GM18502 (cell line): ENCODE measurements around the gene KBTBD13.

Source experiments
- ATAC-seq: cut with Tn5 transposase; IDR thresholded peaks from one replicate; pipeline ENCODE4 v1.9.1; 2021; ENCODE audit warnings: mild to moderate bottlenecking; ENCODE audit not compliant: unreplicated experiment, poor library complexity

Gene KBTBD13

DNA sequence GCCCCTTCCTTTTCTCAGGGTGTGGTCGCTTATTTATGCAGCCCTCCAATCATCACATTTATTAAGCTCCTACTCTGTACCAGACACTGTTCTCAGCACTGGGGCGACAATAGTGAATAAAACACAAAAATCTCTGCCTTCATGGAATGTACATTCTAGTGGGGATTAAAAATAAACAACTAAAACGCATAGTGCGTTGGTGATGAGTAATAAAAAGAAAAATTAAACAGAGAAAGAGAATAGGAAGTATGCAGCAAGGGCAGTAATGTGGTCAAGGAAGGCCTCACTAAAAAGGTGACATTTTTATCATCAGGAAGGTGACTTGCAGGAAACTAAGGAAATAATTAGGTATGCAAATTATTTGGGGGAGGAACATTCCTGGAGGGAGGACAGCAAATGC, 26.3 kb upstream of the KBTBD13 start:
- no peak for ATAC-seq

DNA sequence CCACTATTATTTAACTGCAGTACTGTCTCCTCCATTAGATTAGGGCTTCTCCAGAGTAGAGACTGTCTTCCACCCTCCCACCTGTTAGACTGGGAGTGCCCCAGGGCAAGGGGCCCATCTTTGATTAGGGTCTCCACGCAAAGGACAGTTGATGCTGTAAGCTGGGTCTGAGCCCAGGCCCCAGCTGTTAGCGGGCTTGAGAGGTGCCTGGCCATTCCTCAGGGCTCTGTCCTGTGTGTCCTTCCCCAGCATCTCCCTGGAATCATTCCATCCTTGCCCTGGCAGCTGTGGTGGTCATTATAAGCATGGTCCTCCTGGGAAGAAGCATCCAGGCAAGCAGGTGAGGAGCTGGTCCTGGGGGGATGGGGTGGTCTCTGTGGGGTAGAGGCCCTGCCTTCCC, 25.3 kb upstream of the KBTBD13 start:
- ATAC-seq = no peak

DNA sequence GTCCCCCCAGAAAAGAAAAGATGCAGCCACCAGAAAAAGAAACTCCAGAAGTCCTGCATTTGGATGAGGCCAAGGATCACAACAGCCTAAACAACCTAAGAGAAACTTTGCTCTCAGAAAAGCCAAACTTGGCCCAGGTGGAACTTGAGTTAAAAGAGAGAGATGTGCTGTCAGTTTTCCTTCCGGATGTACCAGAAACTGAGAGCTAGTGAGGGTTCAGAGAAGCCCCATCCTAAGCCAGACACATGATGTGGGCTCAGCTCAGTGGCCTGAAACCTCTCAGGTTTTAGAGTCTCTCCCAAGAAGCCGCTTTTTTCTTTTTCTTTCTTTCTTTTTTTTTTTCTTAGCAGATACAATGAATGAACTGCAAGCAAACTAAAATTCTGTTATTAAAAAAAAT, 23.6 kb upstream of the KBTBD13 start:
- no peak for ATAC-seq

DNA sequence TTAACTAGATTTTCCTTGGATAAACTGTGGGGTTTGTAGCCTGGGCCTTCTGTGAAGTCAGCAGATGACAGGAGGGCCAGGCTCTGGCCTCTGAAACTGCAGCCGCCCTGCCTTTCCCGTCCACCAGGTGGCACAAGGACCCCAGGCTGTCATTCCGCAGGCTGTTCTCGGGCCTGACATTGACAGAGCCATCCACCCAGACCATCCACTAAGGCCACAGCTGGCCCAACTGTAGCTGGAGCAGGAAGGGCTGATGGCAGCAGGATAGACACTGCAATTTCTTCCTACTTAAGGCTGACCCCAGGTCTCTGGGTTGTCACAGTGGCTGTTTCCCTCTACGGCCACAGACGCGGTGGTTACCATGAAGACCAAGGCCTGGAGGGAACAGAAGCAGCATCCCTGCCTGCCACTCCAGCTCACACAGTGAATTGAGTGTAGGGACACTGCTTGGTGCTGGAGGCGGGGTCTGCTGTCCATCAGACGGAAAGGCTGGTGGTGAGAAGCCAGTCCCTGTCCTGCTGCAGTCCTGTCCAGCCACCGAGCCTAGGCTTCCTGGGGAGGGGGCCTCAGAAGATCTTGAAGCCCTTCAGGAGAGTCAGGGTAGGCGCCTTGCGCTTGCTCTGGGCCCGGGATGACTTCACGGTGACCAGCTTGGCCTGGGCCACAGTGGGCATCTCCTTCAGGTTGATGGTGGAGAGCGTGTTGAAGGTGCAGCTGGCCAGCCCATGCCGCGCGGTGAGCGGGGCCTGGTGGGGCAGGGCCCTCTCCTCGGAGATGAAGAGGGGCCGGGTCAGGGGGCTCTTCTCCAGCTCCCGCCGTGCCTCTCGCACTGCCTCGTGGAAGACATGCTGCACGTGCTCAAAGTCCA, 22.0 kb upstream of the KBTBD13 start:
- ATAC-seq = no peak

DNA sequence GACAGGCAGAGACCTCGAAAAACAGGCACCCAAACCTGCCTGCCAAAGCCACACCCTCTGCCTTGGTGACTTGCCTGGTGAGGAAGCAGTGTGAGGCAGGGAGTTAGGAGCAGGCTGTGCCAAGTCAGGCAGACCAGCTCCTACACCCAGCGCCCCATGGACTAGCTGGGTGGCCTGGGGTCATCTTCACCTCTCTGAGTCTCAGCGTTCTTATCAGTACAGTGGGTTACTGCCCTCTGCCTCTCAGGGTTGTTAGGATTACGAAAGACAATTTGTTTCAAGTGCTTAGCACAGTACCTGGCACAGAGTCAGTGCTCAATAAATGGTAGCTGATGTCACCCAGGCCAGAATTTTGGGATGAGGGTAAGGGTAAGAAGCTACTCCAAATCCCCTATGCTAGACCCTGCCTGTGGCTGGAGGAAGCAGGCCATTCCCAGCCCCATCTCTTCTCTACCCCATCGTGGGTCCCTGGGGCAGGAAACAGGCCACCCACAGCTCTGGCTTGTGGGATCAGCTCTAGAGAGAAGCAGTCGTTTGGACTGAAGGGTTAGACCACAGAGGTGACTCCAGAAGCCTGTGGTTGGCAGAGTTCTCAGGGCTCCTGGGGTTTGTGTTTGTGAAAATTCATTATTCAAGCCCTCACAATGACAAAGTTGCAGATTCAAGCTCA, 21.2 kb upstream of the KBTBD13 start:
- no peak for ATAC-seq

DNA sequence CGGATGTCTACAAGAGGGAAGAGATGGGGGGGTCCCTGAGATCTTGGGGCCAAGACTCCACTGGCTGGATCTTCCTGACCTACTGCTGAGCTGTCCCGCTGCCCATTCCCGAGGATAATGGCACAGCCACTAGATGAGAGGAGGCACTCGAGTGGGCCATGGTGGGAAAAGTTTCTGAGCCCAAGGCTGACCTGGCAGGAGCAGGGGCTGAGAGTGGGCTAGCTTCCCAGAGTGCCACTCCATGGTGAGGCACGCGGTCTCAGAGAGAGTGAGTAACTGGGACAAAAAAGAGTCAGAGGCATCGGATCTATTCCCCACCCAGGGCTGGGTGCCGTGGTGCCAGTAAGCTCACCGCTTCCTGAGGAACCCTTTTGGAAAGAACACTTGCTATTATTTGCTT, 20.4 kb upstream of the KBTBD13 start:
- no peak for ATAC-seq

DNA sequence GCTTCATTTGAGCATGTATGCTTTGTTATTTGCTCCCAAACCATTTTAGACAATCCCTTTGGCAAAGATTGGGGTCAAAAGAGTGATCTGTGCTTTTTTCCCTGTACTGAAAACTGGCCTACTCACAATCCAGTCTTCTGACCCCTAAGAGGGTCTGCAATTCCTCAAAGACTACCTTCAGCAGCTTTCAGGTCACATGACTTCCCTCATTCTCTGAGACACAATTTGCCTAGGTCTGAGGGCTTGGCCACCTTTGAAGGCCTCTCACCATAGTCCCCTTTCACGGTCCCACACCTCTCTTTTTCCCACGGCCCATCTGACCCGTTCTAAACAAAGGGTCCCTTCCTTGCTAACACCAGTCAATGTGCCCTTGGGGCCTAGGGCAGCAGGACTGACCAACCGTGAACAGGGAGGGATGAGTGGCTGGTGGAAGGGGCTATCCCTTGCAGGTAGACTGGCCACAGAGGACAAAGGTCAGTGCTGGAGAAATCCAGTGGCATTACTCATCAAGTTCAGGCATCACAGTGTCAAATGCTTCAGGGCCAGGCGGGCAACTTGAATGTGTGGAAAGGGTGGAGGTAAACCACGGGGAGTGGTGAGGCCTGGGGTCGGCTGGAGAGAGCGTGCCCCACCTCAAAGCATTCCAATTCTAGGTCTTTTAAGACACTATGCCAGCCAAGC, 19.5 kb upstream of the KBTBD13 start:
- ATAC-seq = no peak

DNA sequence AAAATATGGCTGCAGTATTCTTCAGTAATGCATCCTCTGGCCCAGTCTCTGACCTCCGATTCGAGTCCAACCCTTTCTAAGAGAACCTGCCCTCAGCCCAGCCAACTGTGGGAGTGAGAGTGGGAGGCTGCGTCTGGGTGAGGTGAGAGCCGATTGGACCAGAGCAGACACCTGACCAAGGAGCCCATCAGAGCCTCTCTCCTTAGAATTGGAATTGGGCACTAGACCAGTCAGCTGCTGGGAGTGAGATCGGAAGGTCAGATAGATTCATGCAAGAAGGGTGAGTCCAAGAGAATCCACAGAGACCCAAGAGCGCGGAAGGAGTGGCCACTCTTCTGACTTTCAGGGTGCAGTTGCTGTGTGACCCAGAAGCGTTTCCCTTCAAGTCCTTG, 19.0 kb upstream of the KBTBD13 start:
- ATAC-seq = no peak

DNA sequence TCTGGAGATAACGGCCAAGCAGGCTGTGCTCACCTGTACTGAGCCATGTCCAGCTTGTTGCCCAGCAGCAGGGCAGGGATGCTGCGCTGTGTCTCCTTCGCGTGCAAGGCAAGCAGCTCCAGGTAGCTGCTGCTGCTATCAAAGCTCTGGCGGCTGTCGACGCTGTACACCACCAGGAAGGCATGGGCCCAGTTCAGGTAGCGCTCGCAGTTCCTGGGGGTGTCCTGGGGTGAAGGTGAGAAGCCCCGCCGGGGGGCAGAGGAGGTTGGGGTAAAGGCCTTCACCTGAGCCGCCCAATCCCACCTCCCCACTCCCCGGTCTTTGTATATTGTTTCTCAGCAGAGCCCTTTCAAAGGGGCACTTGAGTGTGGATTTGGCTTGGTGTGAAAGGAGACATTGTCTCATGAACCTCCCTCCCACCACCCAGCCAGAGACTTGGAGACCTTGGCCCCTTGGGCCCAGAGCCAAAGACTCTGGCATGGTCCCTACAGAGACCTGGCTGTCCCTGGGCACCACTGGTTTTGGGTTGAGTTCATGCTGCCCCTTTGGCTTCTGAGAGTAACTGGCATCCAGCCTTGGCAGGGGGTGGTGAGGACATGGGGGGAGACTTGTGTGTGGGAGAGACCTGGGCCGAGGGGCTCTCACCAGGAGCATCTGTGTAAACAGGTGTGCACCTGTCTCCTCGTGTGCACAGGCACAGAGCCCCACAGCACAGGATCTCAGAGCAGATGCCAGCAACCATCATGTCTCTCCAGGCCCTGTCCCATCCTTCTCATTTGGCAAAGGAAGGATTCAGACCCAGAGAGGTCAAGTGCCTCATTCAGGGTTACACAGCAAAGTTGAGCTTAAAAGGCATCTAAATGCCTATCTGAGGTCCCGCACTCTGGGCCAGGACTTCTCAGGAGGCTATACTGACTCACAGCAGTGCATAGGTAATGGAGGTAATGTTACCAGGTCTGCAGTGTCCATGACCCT, 17.9 kb upstream of the KBTBD13 start:
- no peak for ATAC-seq

DNA sequence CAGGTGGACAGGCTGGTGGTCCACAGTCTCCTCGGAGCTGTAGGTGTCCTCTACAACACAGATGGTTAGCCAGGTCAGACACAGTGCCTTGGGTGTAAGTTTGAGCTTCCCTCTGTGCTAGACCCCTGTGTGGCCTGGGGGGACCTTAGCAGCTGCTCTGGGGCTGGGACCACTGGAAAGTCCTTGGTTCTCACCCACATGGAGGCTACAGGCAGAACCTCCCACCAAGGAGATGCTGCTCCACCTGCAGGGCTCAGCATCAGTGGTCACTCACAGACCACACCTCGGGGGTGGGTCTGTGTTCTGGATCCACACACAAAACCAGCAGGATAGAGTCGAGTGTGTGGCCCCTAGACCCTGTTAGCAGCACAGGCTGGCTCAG, 17.2 kb upstream of the KBTBD13 start:
- ATAC-seq = no peak

DNA sequence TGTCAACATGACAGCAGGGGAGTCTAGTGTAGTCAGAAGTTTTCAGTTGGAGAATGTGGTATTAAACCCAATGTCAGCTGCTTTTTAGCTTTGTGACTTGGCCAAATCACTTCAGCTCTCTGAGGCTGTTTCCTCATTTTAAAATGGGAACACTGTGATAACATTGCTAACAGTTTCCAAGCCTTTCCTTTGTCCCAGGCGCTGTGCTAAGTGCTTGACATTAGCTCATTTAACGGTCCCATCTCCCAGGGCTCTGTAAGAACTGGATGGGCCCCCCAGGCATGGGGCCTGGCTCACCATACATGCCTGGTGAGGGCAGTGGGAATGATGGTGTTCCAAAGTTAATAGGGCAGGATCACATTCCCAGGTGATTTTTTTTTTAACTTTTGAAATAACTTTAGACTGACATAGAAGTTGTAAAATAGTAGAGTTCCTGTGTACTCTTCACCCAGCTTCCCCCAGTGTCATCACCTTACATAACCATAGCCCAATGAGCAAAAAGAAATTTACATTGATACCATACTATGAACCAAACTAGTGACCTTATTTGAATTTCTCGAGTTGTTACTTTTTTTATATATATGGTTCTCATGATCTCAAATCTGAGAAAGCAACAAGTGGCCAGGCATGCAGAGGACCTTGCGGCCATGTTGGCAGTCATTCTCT, 16.5 kb upstream of the KBTBD13 start:
- ATAC-seq = no peak

DNA sequence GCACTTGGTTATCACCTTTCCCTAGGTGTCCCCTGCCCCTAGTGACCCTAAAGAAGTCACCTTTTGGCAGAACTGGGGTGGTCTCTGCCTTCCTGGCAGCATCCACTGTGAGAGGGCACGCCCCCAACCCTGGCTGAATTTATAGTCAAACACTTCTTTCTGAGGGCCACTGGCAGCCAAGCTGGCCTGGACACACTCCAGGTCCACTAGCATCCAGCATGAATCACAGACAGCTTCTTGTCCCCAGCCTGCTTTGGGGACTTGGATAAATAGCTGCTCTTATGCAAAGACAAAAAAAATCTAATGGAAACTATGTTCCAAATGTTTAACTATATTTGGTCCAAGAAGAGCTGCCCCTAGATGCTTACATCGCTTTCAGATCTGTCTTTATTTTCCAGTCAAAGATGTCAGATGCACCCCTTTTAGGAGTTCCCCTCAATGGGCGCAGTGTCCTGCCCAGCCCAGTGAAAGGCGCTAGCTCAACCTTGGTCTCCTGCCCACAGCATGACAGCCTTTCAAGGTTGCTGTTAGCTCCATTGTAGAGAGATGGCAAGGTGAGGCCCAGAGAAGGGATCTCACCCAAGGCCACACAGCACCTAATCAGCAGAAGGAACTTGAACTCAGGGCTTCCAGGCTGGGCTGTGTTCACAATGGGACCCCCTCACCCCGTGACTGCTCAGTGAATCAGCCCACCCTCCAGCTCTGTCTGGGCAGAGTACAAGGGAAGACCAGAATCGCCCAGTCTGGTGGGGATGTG, 15.7 kb upstream of the KBTBD13 start:
- ATAC-seq = no peak

DNA sequence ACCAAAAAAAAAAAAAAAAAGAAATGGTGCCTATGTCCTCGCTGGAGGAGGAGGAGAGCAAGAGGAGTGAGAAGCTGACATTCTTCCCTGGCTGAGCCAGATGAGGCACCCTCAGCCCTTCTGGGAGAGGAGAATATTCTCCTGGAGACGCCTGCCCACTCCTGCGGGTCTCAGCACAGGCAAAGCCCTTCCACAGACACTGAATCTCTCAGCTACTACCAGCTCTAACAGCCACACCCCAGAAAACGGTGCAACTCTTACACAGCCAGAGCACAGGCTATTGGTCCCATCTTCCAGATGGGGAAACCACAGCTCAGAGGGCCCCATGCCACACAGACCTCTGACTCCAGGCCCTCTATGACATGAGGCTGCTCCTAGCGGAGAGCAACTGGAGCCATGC, 14.5 kb upstream of the KBTBD13 start:
- no peak for ATAC-seq

DNA sequence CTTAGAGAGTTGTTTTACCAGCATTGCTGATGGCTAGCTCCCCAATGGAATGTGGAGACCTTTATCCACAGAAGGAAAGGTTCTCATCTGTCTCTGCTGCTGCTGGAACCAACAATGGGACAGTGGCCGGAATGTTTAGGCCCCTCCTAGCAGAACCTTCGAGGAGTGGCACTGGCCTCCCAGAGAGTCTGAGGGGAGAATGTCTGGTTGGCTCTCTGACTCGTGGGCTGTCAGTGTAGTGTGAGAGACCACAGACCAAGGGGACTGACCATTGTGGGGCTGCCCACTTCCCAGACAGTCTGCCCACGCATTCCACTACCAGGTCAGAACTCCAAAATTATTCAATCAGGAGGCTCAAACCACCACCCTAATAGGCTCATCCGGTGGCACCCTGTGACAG, 13.8 kb upstream of the KBTBD13 start:
- no peak for ATAC-seq

DNA sequence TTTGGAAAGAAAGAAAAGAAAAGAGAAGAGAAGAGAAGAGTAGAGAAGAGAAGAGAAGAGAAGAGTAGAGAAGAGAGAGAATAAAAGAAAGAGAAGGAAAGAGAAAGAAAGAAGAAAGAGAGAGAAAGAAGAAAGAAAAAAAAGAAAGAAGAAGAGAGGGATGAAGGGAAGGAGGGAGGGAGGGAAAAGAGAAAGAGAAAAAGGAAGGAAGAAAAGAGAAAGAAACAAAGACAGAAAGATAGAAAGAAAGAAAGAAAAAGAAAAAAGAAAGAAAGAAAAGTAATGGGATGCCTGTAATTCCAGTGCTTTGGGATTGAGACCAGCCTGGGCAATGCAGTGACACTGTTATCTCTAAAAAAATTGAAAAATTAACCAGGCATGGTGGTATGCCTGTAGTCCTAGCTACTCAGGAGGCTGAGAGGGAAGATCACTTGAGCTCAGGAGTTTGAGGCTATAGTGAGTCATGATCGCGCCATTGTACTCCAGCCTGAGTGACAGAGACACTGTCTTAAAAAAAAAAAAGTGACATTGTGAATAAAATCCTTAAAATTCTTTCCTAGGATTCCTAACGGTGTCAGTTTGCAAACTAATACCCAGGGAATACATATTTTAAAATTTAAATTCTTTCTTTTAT, 10.4 kb upstream of the KBTBD13 start:
- ATAC-seq = no peak

DNA sequence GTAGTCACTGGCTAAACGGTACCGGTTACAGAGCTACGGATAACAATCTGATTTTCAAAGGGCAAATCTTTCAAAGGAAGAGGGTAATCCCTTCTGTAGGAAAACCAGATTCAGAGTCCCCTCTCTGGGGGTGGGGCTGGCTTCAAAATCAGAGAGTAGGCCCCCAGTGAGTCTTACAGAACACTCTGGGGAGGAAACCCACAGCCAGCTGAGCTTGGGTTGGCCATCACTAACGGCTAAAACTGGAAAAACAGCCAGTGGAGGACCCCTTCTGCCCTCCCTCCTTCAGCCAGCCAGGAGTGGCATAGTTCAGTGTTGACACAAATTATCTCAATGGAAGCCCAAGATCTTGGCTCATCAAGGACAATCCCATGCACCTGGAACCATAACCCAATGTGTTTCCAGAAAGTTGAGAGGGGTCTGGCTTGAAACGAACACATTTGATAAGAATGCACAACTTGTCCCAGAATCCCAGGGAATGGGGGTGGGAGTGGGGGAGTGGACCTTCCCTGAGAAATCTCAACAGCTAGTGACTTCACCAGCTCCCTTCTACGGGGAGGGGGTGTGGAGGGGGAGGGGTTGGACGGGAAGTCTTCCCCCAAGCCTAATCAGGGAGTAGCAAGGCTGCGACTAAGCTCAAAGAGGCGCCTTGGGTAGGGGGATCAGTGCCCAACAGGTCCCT, 9.8 kb upstream of the KBTBD13 start:
- ATAC-seq = no peak

DNA sequence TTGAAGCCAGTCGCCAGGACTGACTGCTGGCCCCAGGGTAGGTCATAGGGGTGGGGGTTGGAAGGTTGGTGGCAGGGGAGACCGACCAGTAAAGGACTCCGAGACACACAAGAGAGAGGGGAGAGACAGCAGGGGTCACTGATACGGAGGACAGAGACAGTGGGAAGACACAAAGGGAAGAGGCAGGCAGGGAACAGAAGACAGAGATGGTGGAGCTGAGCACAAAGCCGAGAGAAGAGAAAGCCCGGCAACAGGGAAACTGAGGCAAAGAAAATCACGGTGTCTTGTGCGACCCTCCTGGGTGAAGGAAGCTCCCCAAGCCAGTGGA, 9.3 kb upstream of the KBTBD13 start:
- no peak for ATAC-seq
